ENCODE data around the gene TNS2.
"Not testable (repeated sequence)": the region's sequence is repeated elsewhere in the genome, so short reads cannot be mapped to it uniquely, and the experiment has no call there.

Gene TNS2

DNA sequence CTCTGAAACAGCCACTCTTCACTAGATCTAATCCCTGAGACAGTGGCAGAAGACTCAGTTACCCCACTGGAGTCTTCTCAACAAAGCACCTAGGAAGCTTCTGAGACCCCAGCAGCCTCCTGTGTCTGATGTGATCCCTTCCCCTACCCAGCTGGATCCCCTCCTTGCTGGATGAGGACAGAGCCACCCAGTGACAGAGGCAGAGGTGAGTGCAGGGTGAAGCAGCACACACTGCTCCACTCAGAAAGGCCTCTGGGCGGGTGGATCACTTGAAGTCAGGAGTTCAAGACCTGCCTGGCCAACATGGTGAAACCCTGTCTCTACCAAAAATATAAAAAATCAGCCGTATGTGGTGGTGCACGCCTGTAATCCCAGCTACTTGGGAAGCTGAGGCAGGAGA, 26.6 kb downstream of the TNS2 start:
- no peak for DNase-seq
- in situ Hi-C loops (cut with MboI; ENCODE audit: low pct_unique_long_range_greater_than_20kb, low sequenced_read_pairs), result no loop called here

DNA sequence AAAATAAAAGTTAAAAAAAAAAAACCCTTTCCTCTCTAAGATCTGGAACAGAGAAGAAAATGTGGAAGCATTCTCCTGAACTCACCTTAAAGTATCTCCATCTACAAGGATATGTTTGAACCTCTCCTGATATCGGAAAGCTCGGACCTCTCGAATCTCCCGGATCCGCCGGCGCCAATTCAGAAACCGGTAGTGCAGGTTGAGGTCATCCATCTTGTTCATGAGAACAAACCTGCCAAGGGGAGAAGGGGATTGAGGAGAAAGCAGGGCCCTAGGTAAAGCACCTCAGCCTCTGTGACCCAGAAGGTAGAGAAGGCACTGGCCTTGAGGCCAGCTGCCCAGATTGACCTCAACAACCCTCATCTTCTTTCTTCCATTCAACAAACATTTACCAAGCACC, 27.2 kb downstream of the TNS2 start:
- in situ Hi-C loops (cut with MboI; ENCODE audit: low pct_unique_long_range_greater_than_20kb, low sequenced_read_pairs), result no loop called here
- DNase-seq, result no peak

- in situ Hi-C loops (cut with MboI; ENCODE audit: low pct_unique_long_range_greater_than_20kb, low sequenced_read_pairs), result no loop called here
- peak; percentile 51 for DNase-seq
Observed at GRCh38 chr12:53078425-53079225, 28.8 kb downstream of the TNS2 start.

DNA sequence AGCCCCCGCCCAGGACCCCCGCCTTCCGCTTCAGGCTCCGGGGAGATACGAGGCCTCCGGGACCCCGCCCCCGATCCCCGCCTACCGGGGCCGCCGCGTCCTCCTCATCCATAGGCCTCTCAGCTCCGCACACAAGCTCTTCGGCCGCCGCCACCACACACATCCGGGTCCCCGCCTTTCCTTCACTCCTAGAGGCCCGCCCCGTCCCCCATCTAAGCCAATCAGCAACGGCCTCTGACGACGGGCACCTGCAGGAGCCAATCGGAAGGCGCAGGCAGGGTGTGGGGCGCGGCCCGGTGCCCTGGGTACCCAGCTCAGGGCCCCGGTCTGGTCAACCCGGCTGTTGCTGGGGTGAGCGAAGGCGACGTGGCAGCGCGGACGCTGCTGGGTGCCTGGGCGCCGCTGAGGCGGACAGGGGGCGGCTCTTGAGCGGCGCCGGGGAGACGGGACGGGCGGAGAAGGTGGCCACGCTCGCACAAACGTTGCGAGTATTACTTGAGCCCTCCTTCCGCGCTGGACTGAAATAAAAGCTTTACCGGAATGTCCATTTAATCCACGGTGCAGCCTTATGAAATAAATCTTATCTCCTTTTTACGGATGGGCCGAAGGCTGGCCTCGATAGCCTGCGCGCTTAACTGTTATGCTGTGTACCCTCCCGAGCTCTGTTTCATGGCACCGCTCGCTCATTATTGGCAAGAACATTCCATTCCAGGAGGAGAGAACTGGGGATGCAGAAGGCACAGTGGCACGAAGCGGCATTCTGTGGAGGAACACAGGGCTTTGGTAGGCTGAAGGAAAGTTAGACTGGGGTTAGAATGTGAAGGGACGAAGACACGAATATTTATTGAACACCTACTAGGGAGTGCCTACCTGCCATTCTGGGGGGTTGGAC, 29.6 kb downstream of the TNS2 start, which contains the start of gene SPRYD3:
TSS of gene SPRYD3 (minus strand) at position 165 of the 892 bp plus-strand sequence. CDS start at position 108, 57 bp downstream.
- in situ Hi-C loops (cut with MboI; ENCODE audit: low pct_unique_long_range_greater_than_20kb, low sequenced_read_pairs), result no loop called here

DNA sequence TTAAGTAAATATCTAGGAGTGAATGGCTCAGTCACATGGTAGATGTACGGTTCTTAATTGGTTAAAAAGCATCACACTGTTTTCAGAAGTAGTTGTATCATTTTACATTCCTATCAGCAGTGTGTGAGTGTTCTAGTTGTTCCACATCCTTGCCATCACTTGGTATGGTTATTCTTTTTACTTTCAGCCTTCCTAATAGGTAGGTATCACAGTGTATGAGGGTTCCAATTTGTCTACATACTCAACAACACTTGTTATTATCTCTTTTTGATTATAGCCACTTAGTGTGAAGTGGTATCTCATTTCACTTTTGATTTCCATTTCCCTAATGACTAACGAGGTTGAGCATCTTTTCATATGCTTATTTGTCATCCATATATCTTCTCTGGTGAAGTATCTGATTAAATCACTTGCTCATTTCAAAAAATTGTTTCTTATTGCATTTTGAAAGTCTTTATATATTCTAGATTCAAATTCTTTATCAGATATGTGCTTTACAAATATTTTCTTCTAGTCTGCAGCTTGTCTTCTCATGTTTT, 32.8 kb downstream of the TNS2 start:
- in situ Hi-C loops (cut with MboI; ENCODE audit: low pct_unique_long_range_greater_than_20kb, low sequenced_read_pairs), result no loop called here
- no peak for DNase-seq

More for the DNA sequence above, 29.6 kb downstream of the TNS2 start, which contains the start of gene SPRYD3:
- DNase-seq, result peak; percentile 97

- no peak for DNase-seq
- in situ Hi-C loops (cut with MboI; ENCODE audit: low pct_unique_long_range_greater_than_20kb, low sequenced_read_pairs), result no loop called here
Observed at GRCh38 chr12:53086361-53086760, 36.5 kb downstream of the TNS2 start.

DNA sequence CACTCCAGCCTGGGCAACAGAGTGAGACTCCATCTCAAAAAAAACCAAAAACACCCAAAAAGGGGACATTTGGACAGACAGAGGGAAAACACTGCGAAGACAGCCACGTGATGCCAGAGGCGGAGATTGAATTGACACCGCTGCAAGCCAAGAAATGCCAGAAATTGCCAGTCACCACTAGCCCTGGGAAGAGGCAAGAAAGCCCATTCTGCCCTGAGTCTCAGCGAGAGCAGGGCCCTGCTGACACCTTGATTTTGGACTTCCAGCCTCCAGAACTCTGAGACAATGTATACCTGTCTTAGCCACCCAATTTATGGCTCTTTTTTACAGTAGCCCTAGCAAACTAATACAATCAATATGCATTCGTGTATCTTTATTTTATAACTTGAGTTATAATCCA, 40.2 kb downstream of the TNS2 start:
- DNase-seq, result no peak
- in situ Hi-C loops (cut with MboI; ENCODE audit: low pct_unique_long_range_greater_than_20kb, low sequenced_read_pairs), result no loop called here

DNA sequence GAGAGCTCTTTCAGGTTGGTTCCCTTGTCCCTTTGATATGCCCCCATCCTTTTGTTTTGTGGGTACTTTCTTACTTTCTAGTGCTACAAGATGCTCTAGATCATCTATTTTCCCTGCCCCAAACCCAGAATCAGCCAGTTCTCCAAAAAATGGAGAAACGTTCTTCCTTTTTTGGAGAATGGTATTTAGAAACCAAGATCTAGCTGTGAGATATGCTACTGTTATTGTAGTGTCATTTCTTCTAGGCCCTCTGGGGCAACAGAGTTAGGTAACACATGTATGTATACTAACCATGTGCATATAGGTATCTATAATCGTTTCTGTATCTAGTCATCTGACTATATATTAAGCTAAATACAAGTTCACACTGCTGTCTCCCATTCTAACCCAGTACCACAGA, 40.7 kb downstream of the TNS2 start:
- in situ Hi-C loops (cut with MboI; ENCODE audit: low pct_unique_long_range_greater_than_20kb, low sequenced_read_pairs), result no loop called here
- DNase-seq, result no peak

DNA sequence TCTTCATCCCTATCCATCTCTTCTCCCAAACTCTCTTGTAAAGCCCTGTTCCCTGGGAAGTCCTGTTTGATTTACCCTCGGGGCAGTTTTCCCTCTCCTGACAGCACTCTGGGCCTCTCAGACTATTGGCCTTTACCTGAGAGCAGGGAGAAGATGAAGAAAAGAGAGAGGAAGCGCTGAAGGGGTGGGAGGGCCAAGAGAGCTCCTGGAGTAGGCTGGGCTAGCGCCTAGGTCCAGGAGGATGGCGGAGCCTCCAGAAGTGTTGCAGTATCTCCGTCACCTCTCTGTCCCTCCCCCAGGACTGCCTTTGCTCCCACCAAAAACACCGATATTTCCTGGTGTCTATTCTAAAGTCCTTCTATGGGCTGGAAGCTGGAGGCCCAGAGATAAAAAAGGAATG, 41.9 kb downstream of the TNS2 start:
- in situ Hi-C loops (cut with MboI; ENCODE audit: low pct_unique_long_range_greater_than_20kb, low sequenced_read_pairs), result no loop called here
- DNase-seq, result no peak

DNA sequence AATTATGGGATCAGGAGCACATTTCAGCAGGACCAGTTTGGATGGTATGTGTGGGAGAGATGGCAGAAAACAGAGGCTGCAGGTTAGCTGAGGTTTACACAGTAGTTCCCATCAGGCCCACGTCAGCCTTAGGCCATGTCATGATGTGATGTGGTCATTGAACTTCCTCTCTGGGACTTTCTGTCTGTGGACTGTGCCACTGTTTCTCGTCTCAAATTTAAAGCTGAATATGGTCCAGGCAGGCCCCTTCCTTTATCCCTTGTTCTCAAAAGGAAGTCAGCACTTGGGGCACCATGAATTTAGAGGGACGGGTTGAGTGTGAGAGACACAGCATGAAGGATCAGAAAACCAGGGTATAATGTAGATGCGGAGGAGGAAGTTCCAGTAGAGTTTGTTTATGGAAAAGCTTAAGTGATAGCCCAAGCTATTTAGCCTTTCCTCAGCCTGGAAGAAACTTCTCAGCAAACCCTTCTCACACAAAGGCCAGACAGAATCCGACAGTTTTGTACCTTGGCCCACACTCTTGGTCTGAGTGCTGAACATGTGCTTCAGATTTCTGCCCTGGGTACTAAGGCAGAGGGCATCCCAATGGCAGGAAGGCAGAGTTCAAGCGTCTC, 44.0 kb downstream of the TNS2 start:
- DNase-seq, result peak; percentile 44

DNA sequence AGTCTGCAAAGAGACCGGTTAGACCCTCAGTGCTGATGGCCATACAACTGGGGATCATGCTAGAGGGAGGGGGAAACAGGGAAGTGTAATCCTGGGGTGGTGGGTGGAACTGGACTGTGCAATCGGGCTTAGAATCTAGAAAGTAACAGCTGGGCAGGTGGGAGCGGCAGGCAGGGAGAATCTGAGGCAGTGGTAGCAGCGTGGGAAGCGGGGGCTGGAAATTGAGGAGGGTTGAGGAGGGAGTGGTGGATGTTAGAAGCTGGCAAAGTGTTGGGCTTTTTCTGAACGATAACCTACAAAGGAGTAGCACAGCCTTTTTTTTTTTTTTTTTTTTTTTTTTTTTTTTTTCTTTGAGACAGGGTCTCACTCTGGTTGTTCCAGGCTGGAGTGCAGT, 44.5 kb downstream of the TNS2 start:
- in situ Hi-C loops (cut with MboI; ENCODE audit: low pct_unique_long_range_greater_than_20kb, low sequenced_read_pairs), result no loop called here
- no peak for DNase-seq

More for the DNA sequence above, 44.0 kb downstream of the TNS2 start:
- in situ Hi-C loops (cut with MboI; ENCODE audit: low pct_unique_long_range_greater_than_20kb, low sequenced_read_pairs), result no loop called here

DNA sequence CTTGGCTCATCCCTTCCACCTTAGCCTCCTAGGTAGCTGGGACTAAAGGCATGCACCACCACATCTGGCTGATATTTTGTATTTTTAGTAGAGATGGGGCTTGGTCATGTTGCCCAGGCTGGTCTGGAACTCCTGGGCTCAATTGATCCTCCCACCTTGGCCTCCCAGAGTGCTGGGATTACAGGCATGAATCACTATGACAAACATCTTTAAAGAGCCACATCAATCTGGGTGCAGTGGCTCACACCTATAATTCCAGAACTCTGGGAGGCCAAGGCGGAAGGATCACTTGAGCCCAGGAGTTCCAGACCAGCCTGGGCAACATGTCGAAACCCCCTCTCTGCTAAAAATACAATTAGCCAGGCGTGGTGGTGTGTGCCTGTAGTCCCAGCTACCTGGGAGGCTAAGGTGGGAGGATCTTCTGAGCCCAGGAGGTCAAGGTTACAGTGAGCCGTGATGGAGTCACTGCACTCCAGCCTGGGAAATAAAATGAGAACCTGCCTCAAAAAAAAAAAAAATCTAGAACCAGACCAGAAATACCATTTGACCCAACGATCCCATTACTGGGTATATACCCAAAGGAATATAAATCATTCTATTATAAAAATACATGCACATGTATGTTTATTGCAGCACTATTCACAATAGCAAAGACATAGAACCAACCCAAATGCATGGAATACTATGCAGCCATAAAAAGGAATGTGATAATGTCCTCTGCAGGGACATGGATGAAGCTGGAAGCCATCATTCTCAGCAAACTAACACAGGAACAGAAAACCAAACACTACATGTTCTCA, 45.1 kb downstream of the TNS2 start:
- DNase-seq; in situ Hi-C loops (cut with MboI; ENCODE audit: low pct_unique_long_range_greater_than_20kb, low sequenced_read_pairs): not testable (repeated sequence)

- in situ Hi-C loops (cut with MboI; ENCODE audit: low pct_unique_long_range_greater_than_20kb, low sequenced_read_pairs); DNase-seq: not testable (repeated sequence)
Observed at GRCh38 chr12:53095596-53095895, 45.7 kb downstream of the TNS2 start.

- no peak for DNase-seq
- in situ Hi-C loops (cut with MboI; ENCODE audit: low pct_unique_long_range_greater_than_20kb, low sequenced_read_pairs), result no loop called here
Observed at GRCh38 chr12:53096089-53096741, 46.4 kb downstream of the TNS2 start.

DNA sequence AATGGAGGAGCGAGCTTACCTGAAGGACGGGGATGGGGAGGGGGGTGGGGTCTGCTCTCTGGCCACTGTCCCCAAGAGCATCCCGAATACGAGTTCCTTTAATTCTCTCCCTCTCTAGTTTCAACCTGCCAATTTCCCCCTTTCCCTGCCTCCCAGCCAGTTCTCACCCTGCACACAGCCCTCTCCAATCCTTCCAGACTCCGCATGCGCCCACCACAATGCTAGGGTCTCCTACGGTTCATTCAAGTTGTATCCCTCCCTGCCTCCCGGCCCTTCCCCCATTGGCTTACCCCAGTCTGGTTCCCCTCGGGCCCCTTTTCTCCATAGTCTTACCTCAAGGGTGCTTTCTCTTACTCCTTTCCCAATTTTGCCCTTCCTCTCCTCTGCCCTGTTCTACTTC, 46.9 kb downstream of the TNS2 start:
- DNase-seq, result no peak
- in situ Hi-C loops (cut with MboI; ENCODE audit: low pct_unique_long_range_greater_than_20kb, low sequenced_read_pairs), result no loop called here

- in situ Hi-C loops (cut with MboI; ENCODE audit: low pct_unique_long_range_greater_than_20kb, low sequenced_read_pairs), result no loop called here
- DNase-seq, result no peak
Observed at GRCh38 chr12:53097207-53097563, 47.3 kb downstream of the TNS2 start.

GRCh38 chr12:53097564-53098353, 47.9 kb downstream of the TNS2 start, which contains the start of gene IGFBP6:
Gene IGFBP6 (plus strand): TSS chr12:53097667. CDS start chr12:53097718, 51 bp downstream.
- DNase-seq, result peak; percentile 44
- in situ Hi-C loops (cut with MboI; ENCODE audit: low pct_unique_long_range_greater_than_20kb, low sequenced_read_pairs), result no loop called here
